WTC11 (cell line): ENCODE data around the gene PIK3C2G. TPM values are rescaled to one million over a fixed set of nuclear protein-coding genes. Genes with fewer than 3 reads are reported as not detected.

ENCODE experiments used
- ATAC-seq: fragments of 200-7000 bp; cut with Tn5 transposase; 2 replicates; pipeline ENCODE4 v1.10.0; 2021; ENCODE audit warnings: mild to moderate bottlenecking, moderate library complexity
- CTCF ChIA-PET: fragments of 300-600 bp; sonication (Branson Sonifier 250); formaldehyde crosslinking; loops from one replicate; lab custom pipeline; 2021; ENCODE audit warnings: antibody characterized with exemption; lab: Charles Lee
- POLR2A ChIA-PET: fragments of 350-600 bp; sonication (Branson Sonifier 250); formaldehyde crosslinking; loops from one replicate; lab custom pipeline; 2021; ENCODE audit warnings: antibody characterized with exemption; lab: Charles Lee
- DNase-seq: peaks from one replicate; pipeline ENCODE4 v3.0.0; 2021; ENCODE audit warnings: low spot score
- H3K27ac Mint-ChIP-seq: 2 replicates; pipeline ENCODE4 v1.8.0; 2021; ENCODE audit warnings: mixed read lengths
- H3K27me3 Mint-ChIP-seq: 2 replicates; pipeline ENCODE4 v1.8.0; 2021; ENCODE audit warnings: low read depth, mild to moderate bottlenecking, moderate library complexity, mixed read lengths
- H3K36me3 Mint-ChIP-seq: 2 replicates; pipeline ENCODE4 v1.8.0; 2021; ENCODE audit warnings: mixed read lengths
- H3K4me1 Mint-ChIP-seq: 2 replicates; pipeline ENCODE4 v1.8.0; 2022; ENCODE audit warnings: mixed read lengths
- H3K4me3 Mint-ChIP-seq: 2 replicates; pipeline ENCODE4 v1.8.0; 2021; ENCODE audit warnings: mild to moderate bottlenecking, moderate library complexity, mixed read lengths
- H3K9me3 Mint-ChIP-seq: 2 replicates; pipeline ENCODE4 v1.8.0; 2021; ENCODE audit warnings: mixed read lengths
- AFF4 ChIP-seq: sonication (generic); formaldehyde crosslinking; IDR thresholded peaks from 2 replicates; pipeline ENCODE4 v1.8.1; 2023; ENCODE audit warnings: mild to moderate bottlenecking, missing genetic modification reagents, borderline replicate concordance
- ATF2 ChIP-seq: sonication (generic); formaldehyde crosslinking; IDR thresholded peaks from 2 replicates; pipeline ENCODE4 v1.8.1; 2022; ENCODE audit warnings: low read depth, missing genetic modification reagents, borderline replicate concordance
- ATF3 ChIP-seq: sonication (generic); formaldehyde crosslinking; conservative IDR thresholded peaks from 2 replicates; pipeline ENCODE4 v1.8.1; 2022; ENCODE audit warnings: mild to moderate bottlenecking, missing genetic modification reagents
- CDX4 ChIP-seq: fragments of 250-450 bp; sonication (Bioruptor Pico); IDR thresholded peaks from 2 replicates; pipeline ENCODE4 v1.9.0; 2021; ENCODE audit warnings: moderate library complexity, mild to moderate bottlenecking, inconsistent platforms, borderline replicate concordance
- CREM ChIP-seq: sonication (generic); formaldehyde crosslinking; IDR thresholded peaks from 2 replicates; pipeline ENCODE4 v1.8.1; 2022; ENCODE audit warnings: mild to moderate bottlenecking, missing genetic modification reagents, moderate library complexity
- ERG ChIP-seq: fragments of 250-450 bp; sonication (Bioruptor Pico); IDR thresholded peaks from 2 replicates; pipeline ENCODE4 v1.8.0; 2021; ENCODE audit warnings: mild to moderate bottlenecking
- FOXP4 ChIP-seq: sonication (generic); formaldehyde crosslinking; IDR thresholded peaks from 2 replicates; pipeline ENCODE4 v1.8.0; 2022; ENCODE audit warnings: mild to moderate bottlenecking, missing genetic modification reagents
- GRHL2 ChIP-seq: fragments of 250-450 bp; sonication (Bioruptor Pico); IDR thresholded peaks from 2 replicates; pipeline ENCODE4 v1.8.0; 2022; ENCODE audit warnings: mild to moderate bottlenecking, moderate library complexity; ENCODE audit not compliant: insufficient replicate concordance, severe bottlenecking
- HMGA2 ChIP-seq: fragments of 250-450 bp; sonication (Bioruptor Pico); IDR thresholded peaks from 2 replicates; pipeline ENCODE4 v1.4.0; 2021; ENCODE audit warnings: mild to moderate bottlenecking, moderate library complexity
- IRF1 ChIP-seq: sonication (generic); formaldehyde crosslinking; IDR thresholded peaks from 2 replicates; pipeline ENCODE4 v1.8.0; 2023; ENCODE audit warnings: missing genetic modification reagents
- KAT7 ChIP-seq: sonication (generic); formaldehyde crosslinking; IDR thresholded peaks from 2 replicates; pipeline ENCODE4 v1.8.1; 2023; ENCODE audit warnings: missing genetic modification reagents, mild to moderate bottlenecking, borderline replicate concordance
- MXD4 ChIP-seq: fragments of 250-450 bp; sonication (Bioruptor Pico); IDR thresholded peaks from 2 replicates; pipeline ENCODE4 v1.8.0; 2021; ENCODE audit warnings: mild to moderate bottlenecking, moderate library complexity, borderline replicate concordance
- PREB ChIP-seq: sonication (generic); formaldehyde crosslinking; IDR thresholded peaks from 2 replicates; pipeline ENCODE4 v1.8.1; 2022; ENCODE audit warnings: mild to moderate bottlenecking, missing genetic modification reagents, moderate library complexity, borderline replicate concordance
- PRRX2 ChIP-seq: fragments of 250-450 bp; sonication (Bioruptor Pico); IDR thresholded peaks from 2 replicates; pipeline ENCODE4 v1.8.0; 2021; ENCODE audit warnings: mild to moderate bottlenecking
- RELA ChIP-seq: sonication (generic); formaldehyde crosslinking; IDR thresholded peaks from 2 replicates; pipeline ENCODE4 v1.8.1; 2022; ENCODE audit warnings: missing genetic modification reagents, mild to moderate bottlenecking, borderline replicate concordance
- SOX15 ChIP-seq: fragments of 250-450 bp; sonication (Bioruptor Pico); IDR thresholded peaks from 2 replicates; pipeline ENCODE4 v1.9.0; 2021; ENCODE audit warnings: mild to moderate bottlenecking
- STAT6 ChIP-seq: sonication (generic); formaldehyde crosslinking; conservative IDR thresholded peaks from 2 replicates; pipeline ENCODE4 v1.8.1; 2023; ENCODE audit warnings: mild to moderate bottlenecking, low read depth, missing genetic modification reagents, moderate library complexity
- TEAD4 ChIP-seq: sonication (generic); formaldehyde crosslinking; IDR thresholded peaks from 2 replicates; pipeline ENCODE4 v1.8.0; 2022; ENCODE audit warnings: mild to moderate bottlenecking, missing genetic modification reagents
- ZNF232 ChIP-seq: sonication (generic); formaldehyde crosslinking; IDR thresholded peaks from 2 replicates; pipeline ENCODE4 v1.8.0; 2022; ENCODE audit warnings: mild to moderate bottlenecking, missing genetic modification reagents
- ZNF396 ChIP-seq: fragments of 250-450 bp; sonication (Bioruptor Pico); IDR thresholded peaks from 2 replicates; pipeline ENCODE4 v1.8.0; 2021; ENCODE audit warnings: mild to moderate bottlenecking, moderate library complexity, borderline replicate concordance
- ZNF423 ChIP-seq: fragments of 250-450 bp; sonication (Bioruptor Pico); IDR thresholded peaks from 2 replicates; pipeline ENCODE4 v2.1.2; 2022; ENCODE audit warnings: mild to moderate bottlenecking, moderate library complexity
- total RNA-seq: library from RNA; stranded (reverse); gene quantifications from 3 replicates; pipeline ENCODE4 v1.2.3, GENCODE V29; 2021

Gene PIK3C2G
- total RNA-seq, 1 experiment from 2014 or later = not detected

GRCh38 chr12:18601962-18602361, 340.6 kb downstream of the PIK3C2G start (continued):
- TF ChIP-seq STAT6 (no peak), ZNF396 (CRISPR knock-in tag) (no peak), HMGA2 (CRISPR knock-in tag) (no peak), TEAD4 (CRISPR knock-in tag) (no peak), PREB (CRISPR knock-in tag) (no peak), RELA (CRISPR knock-in tag) (no peak), IRF1 (CRISPR knock-in tag) (no peak), CDX4 (CRISPR knock-in tag) (no peak), KAT7 (CRISPR knock-in tag) (no peak)

- Mint-ChIP-seq H3K27ac (no peak overlapping the region), H3K4me1 (no peaks in the 10 kb centered on the region), H3K4me3 (no peak overlapping the region), H3K27me3 (no peaks in the 10 kb centered on the region), H3K9me3 (no peaks in the 10 kb centered on the region), H3K36me3 (no peaks in the 10 kb centered on the region)
- ChIA-PET CTCF (no interaction called here), POLR2A (no interaction called here)
- DNase-seq (no peak), ATAC-seq (no peak)
- TF ChIP-seq AFF4 (no peak), KAT7 (CRISPR knock-in tag) (no peak), GRHL2 (no peak), ATF2 (CRISPR knock-in tag) (no peak), ZNF232 (CRISPR knock-in tag) (no peak), ERG (CRISPR knock-in tag) (no peak), PRRX2 (CRISPR knock-in tag) (no peak), MXD4 (CRISPR knock-in tag) (no peak), SOX15 (no peak), ZNF423 (CRISPR knock-in tag) (no peak), ATF3 (CRISPR knock-in tag) (no peak), CREM (no peak), FOXP4 (CRISPR knock-in tag) (no peak)
These were observed 351.7 kb downstream of the PIK3C2G start for GRCh38 chr12:18612971-18613370.
